Naive thymus-derived CD4-positive, alpha-beta T cell (primary cell): ENCODE measurements around the gene ALKBH8. TPM values are rescaled to one million over a fixed set of nuclear protein-coding genes. Genes with fewer than 3 reads are reported as not detected.
A peak's percentile ranks its signal among the peaks of the same experiment; 100 is the strongest.

Experiments
- ATAC-seq: fragments of 150-1000 bp; cut with Tn5 transposase; 2 replicates; pipeline ENCODE4 v1.10.0; 2021; ENCODE audit warnings: mild to moderate bottlenecking, moderate library complexity
- CTCF ChIA-PET: fragments of 350-600 bp; sonication (Branson Sonifier 250); formaldehyde crosslinking; loops from one replicate; lab custom pipeline; 2021; ENCODE audit warnings: antibody characterized with exemption; lab: Charles Lee
- POLR2A ChIA-PET: fragments of 350-600 bp; sonication (Branson Sonifier 250); formaldehyde crosslinking; loops from one replicate; lab custom pipeline; 2021; ENCODE audit warnings: antibody characterized with exemption, inconsistent platforms; lab: Charles Lee
- DNase-seq, 9 donors: peaks; one replicate each; pipeline versions ENCODE4 v3.0.0 to v3.0.0-alpha.2; 2020 to 2022; ENCODE audit warnings: mixed read lengths in 1 of 9
- H3K27ac ChIP-seq: one replicate; pipeline ENCODE4 v1.7.0; 2013; ENCODE audit warnings: mild to moderate bottlenecking, low read depth, low read length, moderate library complexity
- H3K27me3 ChIP-seq, 2 donors: one replicate each; pipeline ENCODE4 v1.7.0; 2013; ENCODE audit warnings: low read length in 2 of 2, mild to moderate bottlenecking in 2 of 2, moderate library complexity in 2 of 2; ENCODE audit not compliant: control insufficient read depth in 2 of 2, insufficient read depth in 2 of 2
- H3K36me3 ChIP-seq, 3 experiments: 1 replicate in 2 of 3; 2 replicates in 1 of 3; pipeline ENCODE4 v1.7.0; 2013; ENCODE audit warnings: low read length in 3 of 3, mild to moderate bottlenecking in 3 of 3, moderate library complexity in 1 of 3; ENCODE audit not compliant: insufficient read depth in 3 of 3, control insufficient read depth in 2 of 3
- H3K4me1 ChIP-seq, 2 donors: one replicate each; pipeline ENCODE4 v1.7.0; 2013; ENCODE audit warnings: low read length in 2 of 2, mild to moderate bottlenecking in 2 of 2, moderate library complexity in 1 of 2; ENCODE audit not compliant: control insufficient read depth in 2 of 2, insufficient read depth in 2 of 2
- H3K4me3 ChIP-seq: 2 replicates; pipeline ENCODE4 v1.7.0; 2013; ENCODE audit warnings: mild to moderate bottlenecking, low read length
- H3K9me3 ChIP-seq, 3 experiments: 1 replicate in 2 of 3; 2 replicates in 1 of 3; pipeline ENCODE4 v1.7.0; 2013; ENCODE audit warnings: low read length in 3 of 3; ENCODE audit not compliant: control insufficient read depth in 2 of 3
- H3K27ac Mint-ChIP-seq, 9 donors: one replicate each; pipeline ENCODE4 v1.8.0; 2020 to 2022; ENCODE audit warnings: mixed read lengths in 9 of 9, mild to moderate bottlenecking in 8 of 9, moderate library complexity in 5 of 9, inconsistent platforms in 2 of 9
- H3K27me3 Mint-ChIP-seq, 5 donors: one replicate each; pipeline ENCODE4 v1.8.0; 2021 to 2022; ENCODE audit warnings: mixed read lengths in 5 of 5, mild to moderate bottlenecking in 1 of 5
- H3K36me3 Mint-ChIP-seq, 5 donors: one replicate each; pipeline ENCODE4 v1.8.0; 2020 to 2022; ENCODE audit warnings: mixed read lengths in 5 of 5, mild to moderate bottlenecking in 3 of 5, inconsistent platforms in 1 of 5
- H3K4me1 Mint-ChIP-seq, 7 donors: one replicate each; pipeline ENCODE4 v1.8.0; 2020 to 2022; ENCODE audit warnings: mixed read lengths in 7 of 7, mild to moderate bottlenecking in 3 of 7, inconsistent platforms in 1 of 7
- H3K4me3 Mint-ChIP-seq, 10 donors: one replicate each; pipeline ENCODE4 v1.8.0; 2020 to 2022; ENCODE audit warnings: mild to moderate bottlenecking in 10 of 10, mixed read lengths in 10 of 10, moderate library complexity in 6 of 10, inconsistent platforms in 2 of 10
- H3K9me3 Mint-ChIP-seq, 11 donors: one replicate each; pipeline ENCODE4 v1.8.0; 2020 to 2022; ENCODE audit warnings: mixed read lengths in 11 of 11, mild to moderate bottlenecking in 4 of 11, inconsistent platforms in 1 of 11, moderate library complexity in 1 of 11
- intact Hi-C, 2 donors: fragments of 100-400 bp; cut with micrococcal nuclease; formaldehyde crosslinking; loops; one replicate each; pipeline ENCODE4 v1.15.1; 2023
- polyA plus RNA-seq, 2 donors: library from polyadenylated mRNA; unstranded; fragments of 300-500 nt; fragmentation: Illumina TruSeq; gene quantifications; one replicate each; pipeline ENCODE4 v1.2.3, GENCODE V29; 2021
- total RNA-seq, 6 experiments: library from RNA in 5 of 6; stranded (reverse) in 5 of 6; gene quantifications; 1 replicate in 5 of 6; 2 replicates in 1 of 6; pipeline ENCODE4 v1.2.3 and lab custom pipeline; 2021 to 2026

Gene ALKBH8
- total and polyA plus RNA-seq, 7 experiments from 2014 or later, result 9.4 to 19.1 (median 11.6) TPM

DNA sequence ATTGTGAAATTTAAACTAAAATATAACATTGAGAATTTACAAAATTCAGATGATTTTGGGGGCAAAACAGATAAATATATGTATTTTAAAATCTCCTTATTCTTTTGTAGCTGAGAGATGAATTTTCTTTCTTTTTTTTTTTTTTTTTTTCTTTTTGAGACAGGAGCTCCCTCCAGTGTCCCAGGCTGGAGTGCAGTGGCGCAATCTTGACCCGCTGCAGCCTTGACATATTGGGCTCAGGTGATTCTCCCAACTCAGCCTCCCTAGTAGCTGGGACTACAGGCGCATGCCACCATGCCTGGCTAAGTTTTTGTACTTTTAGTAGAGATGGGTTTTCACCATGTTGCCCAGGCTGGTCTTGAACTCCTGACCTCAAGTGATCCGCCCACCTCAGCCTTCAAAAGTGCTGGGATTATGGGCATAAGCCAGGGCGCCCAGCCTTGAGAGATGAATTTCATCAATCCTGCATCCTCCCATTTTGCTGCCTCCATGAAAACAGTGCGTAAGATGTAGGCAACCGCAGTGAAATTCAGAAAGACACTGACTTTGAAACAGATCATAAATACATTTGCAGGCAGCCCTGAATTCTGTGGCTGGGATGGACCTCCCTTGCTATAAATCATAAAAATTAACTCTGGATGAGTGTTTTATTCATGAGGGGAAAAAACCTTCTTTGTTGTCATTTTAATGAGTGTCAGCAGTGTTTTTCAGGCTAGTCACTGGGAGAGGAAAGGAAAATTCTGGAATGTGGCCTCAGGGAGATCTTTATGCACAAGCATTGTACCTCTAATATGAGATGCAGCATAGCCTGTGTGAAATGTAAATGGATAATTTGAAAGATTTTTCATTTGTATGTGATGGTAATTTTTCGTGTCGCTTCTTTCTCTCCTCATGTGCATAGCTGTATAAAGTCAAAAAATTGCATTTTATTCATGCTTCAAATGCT lies 39.8 kb upstream of the ALKBH8 start:
- Mint-ChIP-seq H3K27ac (no peak overlapping the region), H3K27me3 (peaks cover 51 to 78% (median 69%) of the 10 kb centered on the region in 5 donors), H3K9me3 (peaks cover 0 to 4% (median 0%) of the 10 kb centered on the region in 11 donors), H3K4me1 (no peaks in the 10 kb centered on the region), H3K4me3 (no peak overlapping the region), H3K36me3 (no peaks in the 10 kb centered on the region)
- Histone ChIP-seq H3K4me1 (no peaks in the 10 kb centered on the region), H3K9me3 (no peaks in the 10 kb centered on the region), H3K4me3 (no peak overlapping the region), H3K36me3 (no peaks in the 10 kb centered on the region), H3K27ac (no peak overlapping the region), H3K27me3 (no peaks in the 10 kb centered on the region)
- DNase-seq, result no peak
- POLR2A ChIA-PET, result no interaction called here
- CTCF ChIA-PET, result no interaction called here
- intact Hi-C loops, result no loop called here
- ATAC-seq, result no peak

GRCh38 chr11:107598225-107599139 lies 32.9 kb upstream of the ALKBH8 start:
- intact Hi-C loops, result no loop called here
- ATAC-seq (no peak), DNase-seq (no peak)
- Histone ChIP-seq H3K4me1 (no peaks in the 10 kb centered on the region), H3K27me3 (peaks cover 8 to 9% of the 10 kb centered on the region in 2 donors), H3K27ac (no peak overlapping the region), H3K9me3 (no peaks in the 10 kb centered on the region), H3K4me3 (no peak overlapping the region), H3K36me3 (no peaks in the 10 kb centered on the region)
- no peak overlapping the region for H3K27ac Mint-ChIP-seq
- peaks cover 0 to 2% (median 0%) of the 10 kb centered on the region in 11 donors for H3K9me3 Mint-ChIP-seq
- H3K27me3 Mint-ChIP-seq, result peaks cover 41 to 63% (median 61%) of the 10 kb centered on the region in 5 donors
- ChIA-PET CTCF (no interaction called here), POLR2A (no interaction called here)
- no peak overlapping the region for H3K4me3 Mint-ChIP-seq
- no peaks in the 10 kb centered on the region for H3K4me1 Mint-ChIP-seq
- peaks cover 0 to 1% (median 0%) of the 10 kb centered on the region in 5 donors for H3K36me3 Mint-ChIP-seq

- H3K4me1 Mint-ChIP-seq, result peaks cover 15 to 29% (median 19%) of the 10 kb centered on the region in 7 donors
- H3K4me3 Mint-ChIP-seq, result no peak overlapping the region
Measured at GRCh38 chr11:107594736-107595135, 29.2 kb upstream of the ALKBH8 start.

GRCh38 chr11:107593951-107594350 lies 28.4 kb upstream of the ALKBH8 start:
- H3K4me1 Mint-ChIP-seq, result peaks cover 15 to 37% (median 20%) of the 10 kb centered on the region in 7 donors
- intact Hi-C loops, result no loop called here
- H3K27ac Mint-ChIP-seq, result no peak overlapping the region
- no peak for ATAC-seq
- Histone ChIP-seq H3K9me3 (no peaks in the 10 kb centered on the region), H3K4me1 (peaks cover 8 to 13% of the 10 kb centered on the region in 2 donors), H3K27ac (no peak overlapping the region), H3K36me3 (no peaks in the 10 kb centered on the region), H3K4me3 (no peak overlapping the region), H3K27me3 (peaks cover 28 to 29% of the 10 kb centered on the region in 2 donors)
- H3K4me3 Mint-ChIP-seq, result peak overlapping the region in 1 of 10 donors; percentile 8
- H3K27me3 Mint-ChIP-seq, result peaks cover 56 to 83% (median 76%) of the 10 kb centered on the region in 5 donors
- ChIA-PET POLR2A (no interaction called here), CTCF (no interaction called here)
- H3K9me3 Mint-ChIP-seq, result peaks cover 0 to 3% (median 0%) of the 10 kb centered on the region in 11 donors
- no peak for DNase-seq
- H3K36me3 Mint-ChIP-seq, result peaks cover 0 to 4% (median 0%) of the 10 kb centered on the region in 5 donors

More at GRCh38 chr11:107594736-107595135, 29.2 kb upstream of the ALKBH8 start:
- CTCF ChIA-PET, result no interaction called here
- peaks cover 8 to 13% of the 10 kb centered on the region in 2 donors for H3K4me1 ChIP-seq
- Mint-ChIP-seq H3K36me3 (peaks cover 0 to 4% (median 0%) of the 10 kb centered on the region in 5 donors), H3K9me3 (peaks cover 0 to 2% (median 0%) of the 10 kb centered on the region in 11 donors), H3K27me3 (peaks cover 49 to 76% (median 69%) of the 10 kb centered on the region in 5 donors), H3K27ac (no peak overlapping the region)
- H3K36me3 ChIP-seq, result no peaks in the 10 kb centered on the region
- no peaks in the 10 kb centered on the region for H3K9me3 ChIP-seq
- H3K27ac ChIP-seq, result no peak overlapping the region
- POLR2A ChIA-PET, result no interaction called here
- peaks cover 25 to 27% of the 10 kb centered on the region in 2 donors for H3K27me3 ChIP-seq
- ATAC-seq (no peak), DNase-seq (no peak)
- no peak overlapping the region for H3K4me3 ChIP-seq
- intact Hi-C loops, result no loop called here

- Mint-ChIP-seq H3K27ac (peak overlapping the region in 1 of 9 donors; percentile 15), H3K36me3 (peaks cover 0 to 5% (median 3%) of the 10 kb centered on the region in 5 donors), H3K4me1 (peaks cover 15 to 37% (median 20%) of the 10 kb centered on the region in 7 donors), H3K9me3 (peaks cover 0 to 9% (median 4%) of the 10 kb centered on the region in 11 donors), H3K4me3 (peak overlapping the region in 7 of 10 donors; percentile 2 to 94 (median 85)), H3K27me3 (peaks cover 64 to 87% (median 79%) of the 10 kb centered on the region in 5 donors)
- H3K4me1 ChIP-seq, result peaks cover 8 to 13% of the 10 kb centered on the region in 2 donors
- intact Hi-C loops, result no loop called here
- H3K9me3 ChIP-seq, result no peaks in the 10 kb centered on the region
- H3K27ac ChIP-seq, result no peak overlapping the region
- ATAC-seq (no peak), DNase-seq (no peak)
- POLR2A ChIA-PET, result no interaction called here
- H3K27me3 ChIP-seq, result peaks cover 28 to 34% of the 10 kb centered on the region in 2 donors
- no peak overlapping the region for H3K4me3 ChIP-seq
- CTCF ChIA-PET, result interaction anchor here (1.4 kb wide), 1 partner anchor 10 kb away, joined by 3 read pairs; no protein-coding TSS in a partner anchor
- H3K36me3 ChIP-seq, result no peaks in the 10 kb centered on the region
Measured at GRCh38 chr11:107592813-107593212, 27.3 kb upstream of the ALKBH8 start.

DNA sequence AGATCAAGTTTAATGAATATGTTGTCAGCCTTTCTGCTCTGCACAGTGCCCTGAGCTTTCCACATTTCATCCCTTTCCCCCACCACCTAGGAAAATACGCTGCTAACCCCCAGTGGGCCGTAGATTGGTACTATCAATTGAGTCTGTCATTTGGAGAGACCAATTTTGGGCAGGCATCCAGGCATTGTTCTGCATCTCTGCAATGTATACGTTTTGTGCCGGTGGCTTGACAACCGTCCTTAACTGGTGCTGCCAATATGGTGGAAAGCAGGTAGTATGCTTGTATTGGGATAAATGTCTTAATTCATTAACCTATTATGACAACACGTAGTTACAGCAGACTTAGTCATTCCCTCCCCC lies 26.7 kb upstream of the ALKBH8 start:
- Histone ChIP-seq H3K4me3 (no peak overlapping the region), H3K27me3 (peaks cover 28 to 34% of the 10 kb centered on the region in 2 donors), H3K9me3 (no peaks in the 10 kb centered on the region), H3K4me1 (peaks cover 8 to 13% of the 10 kb centered on the region in 2 donors), H3K27ac (no peak overlapping the region), H3K36me3 (no peaks in the 10 kb centered on the region)
- H3K4me3 Mint-ChIP-seq, result peak overlapping the region; percentile 83 to 94 (median 87)
- CTCF ChIA-PET, result interaction anchor here (1.4 kb wide), 1 partner anchor 10 kb away, joined by 3 read pairs; no protein-coding TSS in a partner anchor
- H3K36me3 Mint-ChIP-seq, result peaks cover 0 to 5% (median 3%) of the 10 kb centered on the region in 5 donors
- H3K27me3 Mint-ChIP-seq, result peaks cover 70 to 87% (median 79%) of the 10 kb centered on the region in 5 donors
- DNase-seq (peak in 1 of 9 donors; percentile 3), ATAC-seq (peak; percentile 13)
- POLR2A ChIA-PET, result no interaction called here
- peaks cover 15 to 37% (median 20%) of the 10 kb centered on the region in 7 donors for H3K4me1 Mint-ChIP-seq
- H3K9me3 Mint-ChIP-seq, result peaks cover 0 to 9% (median 4%) of the 10 kb centered on the region in 11 donors
- intact Hi-C loops, result no loop called here
- H3K27ac Mint-ChIP-seq, result peak overlapping the region in 2 of 9 donors; percentile 48 to 62
